Medulla oblongata (tissue), 1 donor: ENCODE data around the gene LITAFD.
A peak's percentile ranks its signal among the peaks of the same experiment; 100 is the strongest.
"Not testable (repeated sequence)": the region's sequence is repeated elsewhere in the genome, so short reads cannot be mapped to it uniquely, and the experiment has no call there.

ENCODE experiments used
- DNase-seq: peaks from one replicate; pipeline ENCODE4 v3.0.0-alpha.2; 2015; ENCODE audit errors: extremely low spot score

LITAFD gene

DNA sequence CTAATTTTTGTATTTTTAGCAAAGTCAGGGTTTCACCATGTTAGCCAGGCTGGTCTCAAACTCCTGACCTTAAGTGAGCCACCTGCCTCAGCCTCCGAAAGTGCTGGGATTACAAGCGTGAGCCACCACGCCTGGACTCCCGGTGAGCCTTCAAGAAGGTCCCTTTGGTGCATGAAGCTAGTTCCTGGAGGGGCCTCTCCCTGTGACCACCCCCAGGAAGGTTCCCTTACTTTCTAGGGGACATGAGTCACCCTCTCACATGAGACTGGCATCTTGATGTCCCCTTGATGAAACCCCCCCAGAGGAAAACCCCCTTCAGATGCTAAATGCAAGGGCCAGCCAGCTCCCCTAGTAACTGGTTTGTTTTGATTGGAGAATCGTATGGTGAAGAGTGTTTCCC, 26.2 kb upstream of the LITAFD start:
- DNase-seq: no peak

DNA sequence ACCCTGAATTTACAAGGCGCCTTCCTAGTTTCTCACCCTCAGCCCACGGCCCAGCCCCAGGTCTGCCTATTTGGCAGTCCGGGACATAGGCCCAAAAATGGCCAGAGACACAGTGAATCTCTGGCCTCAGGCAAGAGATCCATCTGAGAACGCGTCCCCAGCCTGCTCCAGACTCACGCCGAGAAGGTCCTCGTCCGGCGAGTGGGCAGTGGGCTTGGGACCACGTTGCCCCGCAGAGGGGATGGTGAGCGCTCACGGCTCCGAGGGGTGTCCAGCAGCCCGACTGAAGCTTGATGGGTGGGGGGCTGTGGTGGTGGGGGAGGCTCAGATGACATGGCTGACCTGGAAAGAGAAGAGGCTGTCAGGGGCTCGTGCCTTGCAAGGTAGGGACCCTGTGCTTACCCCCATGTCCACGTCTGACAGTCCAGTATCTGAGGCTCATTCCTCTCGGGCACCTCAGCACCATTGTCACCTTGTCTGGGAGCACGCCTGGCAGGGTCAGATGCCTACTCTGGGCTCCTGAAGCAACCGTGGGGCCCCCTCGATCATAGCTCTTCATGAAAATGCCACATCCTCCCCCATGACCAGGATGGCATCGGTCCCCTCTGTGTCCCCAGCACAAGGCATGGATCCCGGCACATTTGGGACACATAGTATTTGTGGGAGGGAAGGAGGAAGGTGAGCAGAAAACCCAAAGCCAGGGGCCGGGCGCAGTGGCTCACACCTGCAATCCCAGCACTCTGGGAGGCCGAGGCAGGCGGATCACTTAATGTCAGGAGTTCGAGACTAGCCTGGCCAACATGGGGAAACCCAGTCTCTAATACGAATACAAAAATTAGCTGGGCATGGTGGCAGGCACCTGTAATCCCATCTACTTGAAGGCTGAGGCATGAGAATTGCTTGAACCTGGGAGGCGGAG, 22.9 kb upstream of the LITAFD start:
- DNase-seq: no peak

DNA sequence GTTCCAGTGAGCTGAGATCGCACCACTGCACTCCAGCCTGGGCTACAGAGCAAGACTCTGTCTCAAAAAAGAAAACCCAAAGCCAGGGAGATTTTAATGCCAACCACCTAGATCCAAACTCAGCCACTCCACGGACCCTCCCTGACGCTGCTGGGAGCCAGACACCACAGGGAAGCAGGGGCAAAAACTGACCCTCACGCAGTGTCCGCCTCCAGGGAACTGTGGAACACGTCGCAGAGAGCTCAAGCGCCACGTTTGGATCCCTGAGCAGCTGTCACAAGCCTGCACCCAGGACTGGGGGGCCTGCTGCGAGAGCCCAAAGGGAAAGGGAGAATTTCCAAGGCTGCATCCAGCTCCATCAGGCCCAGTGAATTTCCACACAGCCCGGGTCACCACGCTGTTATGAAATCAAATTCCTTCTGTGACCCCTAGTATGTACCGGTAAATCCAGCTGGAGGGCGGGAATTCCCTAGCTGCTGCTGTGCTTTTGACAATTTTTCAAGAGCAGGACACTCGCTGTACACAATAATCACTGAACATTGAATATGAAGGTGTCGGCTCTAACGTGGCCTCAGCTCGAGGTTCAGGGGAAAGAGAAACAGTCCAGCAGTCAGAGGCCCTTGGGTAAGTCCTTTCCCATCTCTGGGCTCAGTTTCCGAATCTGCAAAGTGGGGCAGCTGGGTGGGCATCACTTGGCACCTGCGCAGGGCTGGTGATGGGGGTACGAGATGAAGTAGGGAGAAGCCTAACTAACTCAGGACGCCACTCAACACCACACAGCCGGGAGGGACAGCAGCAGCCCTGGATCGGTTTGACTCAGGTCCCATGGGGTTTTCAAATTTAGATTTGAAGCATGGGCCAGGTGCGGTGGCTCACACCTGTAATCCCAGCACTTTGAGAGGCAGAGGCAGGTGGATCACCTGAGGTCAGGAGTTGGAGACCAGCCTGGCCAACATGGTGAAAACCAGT, 22.0 kb upstream of the LITAFD start:
- DNase-seq: no peak

DNA sequence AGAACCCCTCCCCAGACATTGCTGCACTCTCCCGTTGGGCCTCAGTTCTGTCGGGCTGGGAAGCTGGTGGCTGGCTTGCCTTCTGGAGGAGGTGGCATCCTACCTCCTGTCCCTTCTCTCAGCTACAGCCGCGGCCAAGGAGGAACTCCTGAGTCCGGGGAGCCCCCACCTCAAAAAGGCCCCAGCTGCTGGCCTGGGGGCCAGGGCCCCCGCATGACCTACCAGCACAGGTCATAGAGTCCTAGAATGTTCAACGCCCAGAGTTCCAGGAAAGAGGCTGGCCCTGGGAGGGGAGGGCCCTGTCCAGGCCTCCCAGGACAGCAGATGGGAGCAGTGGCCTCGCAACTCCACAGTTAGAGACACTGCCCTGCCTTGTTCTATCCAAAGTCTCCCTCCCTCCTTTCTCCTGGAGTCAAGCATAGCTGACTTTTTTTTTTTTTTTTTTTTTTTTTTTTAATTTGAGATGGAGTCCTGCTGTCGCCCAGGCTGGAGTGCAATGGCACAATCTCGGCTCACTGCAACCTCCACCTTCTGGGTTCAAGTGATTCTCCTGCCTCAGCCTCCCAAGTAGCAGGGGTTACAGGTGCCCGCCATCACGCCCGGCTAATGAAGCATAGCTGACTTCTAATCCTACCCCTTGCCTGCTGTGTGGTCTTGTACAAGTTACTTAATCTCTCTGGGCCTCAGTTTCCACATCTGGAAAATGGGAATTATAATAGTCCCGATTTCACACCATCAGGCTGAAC, 20.4 kb upstream of the LITAFD start:
- DNase-seq: no peak

DNA sequence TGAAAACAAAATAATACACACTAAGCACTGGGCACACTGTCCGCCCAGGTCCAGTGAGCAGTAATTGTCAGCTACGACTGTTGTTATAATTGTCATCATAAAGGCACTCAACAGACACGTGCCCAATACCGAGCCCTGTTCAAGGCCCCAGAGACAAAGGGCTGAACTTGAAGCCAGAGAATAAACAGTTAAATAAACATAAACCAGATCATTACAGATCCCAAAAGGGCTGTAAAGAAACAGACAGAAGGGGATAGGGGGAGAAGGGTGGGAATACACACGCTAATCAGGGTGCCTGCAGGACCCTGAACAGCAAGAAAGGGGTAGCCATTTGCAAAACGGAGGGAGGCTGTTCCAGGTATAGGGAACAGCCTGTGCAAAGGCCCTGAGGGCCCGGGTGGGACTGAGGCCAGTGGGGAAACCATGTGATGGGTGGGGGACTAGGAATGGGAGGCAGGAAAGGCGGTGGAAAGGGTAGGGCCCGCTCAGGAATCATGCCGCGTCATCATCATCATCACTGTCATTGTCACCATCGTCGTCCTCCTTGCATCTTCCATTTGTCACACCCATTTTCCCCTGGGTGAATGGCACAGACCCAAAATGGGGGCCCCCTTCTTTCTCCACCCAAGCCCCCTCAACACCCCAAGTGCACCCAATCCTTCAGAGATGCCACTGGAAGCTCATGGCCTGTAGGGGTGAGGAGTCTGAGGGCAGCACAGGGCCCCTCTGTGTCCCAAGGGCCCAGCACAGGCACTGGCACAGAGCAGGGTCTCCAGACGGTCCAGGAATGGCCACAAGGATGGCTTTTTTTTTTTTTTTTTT, 19.6 kb upstream of the LITAFD start:
- DNase-seq: no peak

DNA sequence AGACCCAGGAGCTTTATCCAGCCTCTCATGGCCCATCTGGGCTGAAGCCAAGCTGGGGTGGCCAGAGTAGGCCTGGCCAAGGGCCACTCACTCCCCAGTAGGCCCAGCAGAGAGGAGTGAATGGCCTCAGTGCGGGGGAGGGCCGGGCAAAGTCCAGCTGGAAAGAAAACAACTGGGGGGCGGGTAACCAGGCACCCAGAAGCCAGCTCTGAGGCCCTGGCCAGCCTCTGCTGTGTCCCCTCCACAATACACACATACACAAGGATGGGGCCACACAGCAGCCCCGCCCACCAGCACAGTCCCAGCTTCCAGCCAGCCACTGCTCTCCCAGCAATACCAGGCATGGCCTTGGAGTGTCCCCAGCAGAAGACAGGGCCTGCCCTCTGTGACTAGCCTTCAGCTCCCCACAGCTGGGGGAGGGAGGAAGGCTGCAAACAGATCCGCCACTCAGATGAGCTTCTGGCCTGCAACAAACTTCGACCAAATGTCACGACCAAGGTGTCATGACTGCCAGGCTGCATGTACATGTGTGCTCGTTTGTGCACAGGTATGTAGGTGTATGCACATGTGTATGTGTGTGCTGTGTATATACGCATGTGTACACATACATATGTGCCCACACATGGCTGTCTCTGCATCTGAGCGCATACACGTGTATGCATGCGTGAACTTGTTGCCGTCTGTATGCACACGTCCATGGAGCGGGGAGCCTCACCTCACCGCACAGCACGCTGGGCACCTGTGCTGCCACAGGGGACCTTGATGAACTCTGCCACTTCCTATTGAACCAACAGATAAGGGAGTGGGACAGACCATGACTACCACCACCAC, 18.3 kb upstream of the LITAFD start:
- DNase-seq: peak; percentile 90

DNA sequence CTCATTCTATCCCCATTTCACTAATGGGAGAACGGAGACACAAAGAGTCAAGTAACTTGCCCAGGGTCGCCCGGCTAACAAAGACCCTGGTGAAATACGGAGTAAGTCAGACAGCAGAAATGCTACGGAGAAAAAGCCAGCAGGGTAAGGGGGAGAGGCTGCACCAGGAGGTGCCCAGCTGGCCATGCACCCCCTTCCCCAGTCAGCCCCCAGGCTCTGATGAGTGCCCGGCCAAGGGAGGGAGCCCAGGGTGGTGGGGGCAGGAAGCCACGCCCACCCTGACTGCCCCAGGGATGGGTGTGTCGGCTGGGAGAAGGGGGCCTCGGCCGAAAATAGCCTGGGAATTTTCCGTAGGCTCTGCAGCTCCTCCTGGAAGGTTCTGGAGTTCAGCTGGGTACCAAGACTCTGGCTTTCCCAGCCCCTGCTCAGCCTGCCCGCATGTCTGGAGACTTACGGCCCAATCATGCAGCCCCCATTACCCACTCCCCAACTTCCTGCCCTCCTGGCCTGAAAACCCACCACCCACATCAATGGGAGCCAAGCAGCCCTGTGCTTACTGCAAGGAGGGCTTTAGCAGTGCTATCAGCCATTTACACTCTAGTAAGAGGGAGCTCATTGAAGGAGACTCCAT, 17.6 kb upstream of the LITAFD start:
- no peak for DNase-seq

DNA sequence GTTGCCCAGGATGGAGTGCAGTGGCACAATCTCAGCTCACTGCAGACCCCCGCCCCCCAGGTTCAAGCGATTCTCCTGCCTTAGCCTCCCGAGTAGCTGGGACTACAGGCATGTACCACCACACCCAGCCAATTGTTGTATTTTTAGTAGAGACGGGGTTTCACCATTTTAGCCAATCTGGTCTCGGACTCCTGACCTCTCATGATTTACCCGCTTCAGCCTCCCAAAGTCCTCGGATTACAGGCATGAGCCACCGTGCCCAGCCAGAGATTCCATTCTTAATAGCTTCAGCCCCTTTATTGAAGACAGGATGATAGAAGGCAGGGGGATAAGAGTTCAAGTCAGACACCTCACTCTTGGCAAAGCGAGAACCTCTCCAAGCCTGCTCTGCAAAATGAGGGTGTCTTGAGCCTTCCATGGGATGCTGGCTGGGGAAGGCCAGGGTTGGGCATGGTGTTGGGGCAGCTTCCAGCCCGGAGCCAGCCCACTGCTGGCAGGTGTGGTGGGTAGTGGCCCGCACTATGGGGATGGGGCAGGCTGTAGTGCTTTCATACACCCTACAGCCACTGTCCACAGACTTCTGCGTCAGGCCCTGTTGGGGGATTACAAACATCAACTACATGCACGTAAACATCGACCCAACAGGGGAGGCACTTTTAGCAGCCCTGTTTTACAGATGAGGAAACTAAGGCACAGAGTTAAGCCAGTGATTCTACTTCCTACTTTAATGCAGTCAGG, 16.8 kb upstream of the LITAFD start:
- DNase-seq: no peak

DNA sequence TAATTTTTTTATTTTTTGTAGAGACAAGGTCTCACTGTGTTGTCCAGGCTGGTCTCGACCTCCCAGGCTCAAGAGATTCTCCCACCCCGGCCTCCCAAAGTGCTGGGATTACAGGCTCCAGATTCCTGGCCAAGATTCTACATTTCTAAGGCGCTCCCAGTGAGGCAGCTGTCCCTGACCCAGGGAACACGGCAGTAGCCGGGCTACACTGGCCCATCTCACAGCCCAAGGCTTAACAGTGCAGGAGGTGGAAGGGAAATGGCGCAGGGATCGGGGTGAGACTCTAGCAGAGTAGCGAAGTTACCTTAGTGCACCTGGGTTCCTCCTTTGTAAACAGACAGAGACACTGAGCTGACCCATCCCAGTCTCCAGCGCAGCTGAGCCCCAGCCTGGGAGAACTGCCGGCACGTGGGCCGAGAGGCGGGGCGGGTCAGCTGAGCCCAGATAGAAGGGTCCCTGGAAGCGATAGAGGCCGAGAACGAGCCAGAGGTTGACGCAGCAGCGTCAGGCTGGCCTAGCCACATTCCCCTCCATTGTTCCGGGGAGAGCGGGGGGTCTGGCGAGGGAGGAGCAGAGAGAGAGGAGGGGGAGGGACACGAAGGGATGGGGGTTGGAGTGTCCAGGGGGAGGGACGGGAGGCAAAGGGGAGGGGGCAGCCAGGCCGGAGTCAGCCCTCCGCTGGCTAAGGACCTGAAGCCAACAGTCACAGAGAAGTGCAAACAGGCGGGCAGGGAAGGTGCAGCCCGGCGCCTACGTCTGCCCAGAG, 15.8 kb upstream of the LITAFD start:
- DNase-seq: peak; percentile 62

DNA sequence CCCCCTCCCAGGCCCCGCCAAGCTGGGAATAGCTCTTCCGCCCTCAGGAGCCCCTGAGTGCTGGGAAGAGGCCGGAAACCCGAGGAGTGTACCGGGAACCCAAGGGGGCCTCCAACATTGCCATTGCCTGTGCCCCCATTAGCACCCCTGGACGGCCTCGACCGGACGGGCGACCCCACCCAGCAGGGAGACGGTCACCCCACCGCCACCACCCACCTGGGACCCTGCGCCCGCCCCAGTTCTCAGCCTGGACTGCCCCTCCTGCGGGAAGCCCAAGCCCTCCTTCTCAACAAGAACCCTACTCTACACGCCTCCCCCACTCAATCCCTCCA, 15.3 kb upstream of the LITAFD start:
- DNase-seq: no peak

DNA sequence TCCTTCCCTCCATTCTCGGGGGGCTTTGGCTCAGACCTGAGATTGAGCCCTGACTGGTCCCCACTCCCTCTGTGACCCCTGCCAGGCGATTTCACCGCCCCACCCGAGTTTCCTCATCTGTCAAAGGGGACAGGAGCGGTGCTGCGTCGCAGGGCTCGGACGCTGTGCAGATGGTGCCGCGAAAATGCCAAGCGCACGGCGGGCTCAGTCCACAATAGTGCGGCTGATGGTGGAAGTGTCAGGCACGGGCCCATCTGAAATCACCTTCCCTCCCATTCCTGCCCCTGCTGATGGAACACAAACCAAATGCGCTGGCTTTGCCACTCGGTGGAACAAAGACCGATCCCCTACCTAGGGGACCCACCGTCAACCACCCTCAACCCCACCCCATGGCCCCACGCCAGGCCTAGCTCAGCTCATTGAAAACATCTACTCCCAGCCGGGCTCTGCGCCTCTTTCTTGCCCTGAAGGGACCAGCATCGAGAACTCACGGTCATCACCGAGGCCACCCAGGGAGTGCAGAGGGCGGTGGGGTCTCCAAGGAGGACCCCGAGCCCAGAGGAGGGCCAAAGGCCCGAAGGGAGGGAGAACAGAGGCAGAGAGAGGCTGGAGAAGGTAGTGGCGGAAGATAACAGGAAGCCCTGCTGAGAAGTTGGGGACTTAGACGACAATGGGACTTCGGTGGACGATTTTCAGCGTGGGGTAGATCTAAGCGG, 14.8 kb upstream of the LITAFD start:
- no peak for DNase-seq

DNA sequence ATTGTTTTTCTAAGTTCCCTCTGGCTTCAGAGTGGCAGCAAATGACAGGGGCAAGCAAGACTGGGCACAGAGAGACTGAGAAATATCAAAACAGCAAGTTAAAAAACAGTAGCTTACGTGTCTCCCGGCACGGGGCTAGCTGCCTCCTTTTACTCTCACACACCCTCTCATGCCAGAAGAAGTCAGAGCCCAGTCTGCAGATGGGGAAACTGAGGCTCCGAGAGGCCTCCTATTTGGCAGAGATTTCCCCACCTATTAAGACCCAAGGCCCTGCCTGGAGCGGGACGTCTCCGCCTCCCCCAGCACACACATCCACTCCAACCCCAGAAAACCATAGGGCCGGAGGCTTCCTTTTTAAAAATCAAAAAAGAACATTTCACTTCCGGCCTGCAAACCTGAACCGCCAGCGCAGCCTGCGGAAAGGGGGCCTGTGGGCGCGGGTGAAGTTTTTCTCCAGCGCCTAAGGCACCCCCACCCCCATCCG, 14.2 kb upstream of the LITAFD start:
- no peak for DNase-seq

DNA sequence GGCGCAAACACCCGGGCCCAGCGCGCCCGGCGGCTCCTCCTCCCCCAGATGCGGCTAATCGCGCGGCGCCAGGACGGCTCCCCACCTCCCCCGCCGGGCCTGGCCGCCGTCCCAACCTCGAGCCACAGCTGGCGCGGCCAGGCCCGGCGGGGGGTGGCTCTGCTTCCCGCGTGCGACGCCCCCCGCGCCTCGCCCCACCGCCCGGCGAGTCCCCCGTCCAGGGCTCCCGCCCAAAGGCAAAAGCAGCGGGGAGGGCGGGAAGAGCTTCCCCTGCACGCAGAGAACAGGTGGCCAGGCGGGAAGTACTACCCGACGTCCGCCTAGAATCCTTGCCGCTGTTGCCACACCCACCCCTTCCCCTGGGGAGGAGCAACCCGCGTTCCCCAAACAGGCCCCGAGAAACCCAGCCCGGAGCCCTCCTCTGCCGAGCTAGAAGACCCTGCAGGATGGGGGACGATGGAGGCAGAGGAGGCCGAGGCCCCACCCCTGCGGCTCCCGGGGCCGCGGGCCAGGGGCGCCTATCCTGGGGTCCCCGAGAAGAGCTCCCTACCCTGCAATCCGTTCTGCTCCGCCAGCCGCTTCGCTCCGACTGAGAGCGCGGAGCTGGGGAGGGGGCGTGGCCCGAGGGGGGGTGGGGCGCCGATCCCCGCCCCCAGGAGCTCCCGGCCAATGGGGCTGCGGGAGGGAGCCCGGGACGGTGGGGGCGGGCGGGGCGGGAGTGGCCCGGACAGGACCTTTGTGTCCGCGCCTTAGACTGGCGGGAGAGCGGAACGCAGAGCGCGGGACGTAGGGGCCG, 13.5 kb upstream of the LITAFD start, which contains the start of gene CARHSP1:
Gene CARHSP1 (minus strand): TSS at position 591 of the 796 bp plus-strand sequence. CDS start 9,678 bp downstream, outside the sequence.
- peak; percentile 91 for DNase-seq

DNA sequence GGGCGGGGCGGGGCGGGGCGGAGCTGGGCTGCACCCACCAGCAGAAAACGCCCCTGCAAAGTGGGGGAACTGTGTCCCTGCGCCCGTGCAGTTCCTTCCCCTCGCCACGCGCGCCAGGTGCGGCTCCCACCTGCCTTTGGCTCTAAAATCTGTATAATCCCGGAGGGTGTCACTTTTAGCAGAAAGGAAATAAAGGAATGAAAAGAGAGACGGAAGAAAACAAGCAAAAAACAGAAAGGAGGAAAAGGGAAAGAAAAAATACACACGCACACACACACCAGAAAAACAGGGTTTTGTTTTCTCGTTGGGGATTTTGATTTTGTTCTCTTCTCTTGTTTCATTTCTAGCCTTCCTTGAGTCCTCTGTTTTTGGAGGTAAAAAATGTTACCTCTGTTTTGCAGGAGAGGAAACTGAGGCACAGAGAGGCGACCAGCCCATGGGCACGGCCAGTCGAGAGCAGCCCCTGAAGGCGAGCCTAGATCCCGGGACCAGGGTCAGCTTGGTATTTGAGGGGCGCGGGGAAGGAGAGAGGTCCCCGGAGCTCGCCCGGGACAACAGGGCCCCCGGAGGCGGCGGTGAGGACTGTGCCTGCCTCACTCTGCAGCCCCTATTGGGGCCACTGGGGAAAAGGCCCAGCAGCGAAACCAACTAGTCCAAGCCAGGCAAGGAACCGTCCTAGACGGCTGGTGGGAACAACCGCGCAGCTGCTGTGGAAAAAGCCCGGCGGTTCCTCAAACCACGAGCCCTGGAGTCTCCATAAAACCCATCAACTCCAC, 12.8 kb upstream of the LITAFD start:
- no peak for DNase-seq

DNA sequence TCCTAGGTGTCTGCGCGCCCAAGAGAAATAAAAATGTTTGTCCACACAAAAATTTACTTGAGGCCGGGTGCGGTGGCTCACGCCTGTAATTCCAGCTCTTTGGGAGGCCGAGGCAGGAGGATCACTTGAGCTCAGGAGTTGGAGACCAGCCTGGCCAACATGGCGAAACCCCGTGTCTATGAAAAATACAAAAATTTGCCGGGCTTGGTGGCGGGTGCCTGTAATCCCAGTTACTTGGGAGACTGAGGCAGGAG, 12.2 kb upstream of the LITAFD start:
- not testable (repeated sequence) for DNase-seq

DNA sequence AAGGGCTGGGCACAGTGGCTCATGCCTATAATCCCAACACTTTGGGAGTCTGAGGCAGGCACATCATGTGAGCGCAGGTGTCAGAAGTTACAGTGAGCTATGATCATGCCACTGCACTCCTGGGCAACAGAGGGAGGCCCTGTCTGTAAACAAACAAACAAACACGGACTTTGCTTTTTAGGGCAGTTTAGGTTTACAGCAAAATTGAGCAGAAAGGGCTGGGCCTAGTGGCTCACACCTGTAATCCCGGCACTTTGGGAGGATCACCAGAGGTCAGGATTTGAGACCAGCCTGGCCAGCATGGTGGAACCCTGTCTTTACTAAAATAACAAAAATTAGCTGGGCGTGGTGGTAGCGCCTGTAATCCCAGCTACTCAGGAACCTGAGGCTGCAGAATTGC, 10.1 kb upstream of the LITAFD start:
- no peak for DNase-seq
